B cell (primary cell): ENCODE data around the gene SEC61A1. TPM values are rescaled to one million over a fixed set of nuclear protein-coding genes. Genes with fewer than 3 reads are reported as not detected.

Experiments used
- ATAC-seq: fragments of 200-7000 bp; cut with Tn5 transposase; one replicate; pipeline ENCODE4 v1.10.0; 2021; ENCODE audit warnings: low read depth, mild to moderate bottlenecking, moderate number of reproducible peaks, moderate library complexity
- CTCF ChIA-PET: fragments of 350-600 bp; sonication (Branson Sonifier 250); formaldehyde crosslinking; loops from one replicate; lab custom pipeline; 2021; ENCODE audit warnings: antibody characterized with exemption, inconsistent platforms; lab: Charles Lee
- POLR2A ChIA-PET: fragments of 350-600 bp; sonication (Branson Sonifier 250); formaldehyde crosslinking; loops from one replicate; lab custom pipeline; 2021; ENCODE audit warnings: antibody characterized with exemption; lab: Charles Lee
- DNase-seq: peaks from one replicate; pipeline ENCODE4 v3.0.0; 2013
- H2AFZ ChIP-seq: 2 replicates; pipeline ENCODE4 v1.6.1; 2012; ENCODE audit warnings: mild to moderate bottlenecking, low read depth, low read length; ENCODE audit not compliant: insufficient read depth, poor library complexity, severe bottlenecking
- H3K27ac ChIP-seq, 2 donors: 1 replicate in 1 of 2; 2 replicates in 1 of 2; pipeline ENCODE4 v1.5.1; 2012 to 2013; ENCODE audit warnings: low read length in 2 of 2, mild to moderate bottlenecking in 2 of 2, moderate library complexity in 1 of 2
- H3K27me3 ChIP-seq, 4 experiments: fragments of 200-600 bp in 1 of 4; sonication (generic) in 1 of 4; replicated peaks in 1 of 4; 1 replicate in 2 of 4; 2 replicates in 2 of 4; pipeline versions ENCODE4 v1.6.1 to v1.7.0; 2013 to 2016; ENCODE audit warnings: low read length in 3 of 4, mild to moderate bottlenecking in 2 of 4, mixed read lengths in 1 of 4, moderate library complexity in 1 of 4; ENCODE audit not compliant: insufficient read depth in 4 of 4, control insufficient read depth in 3 of 4; ENCODE audit errors: control extremely low read depth in 1 of 4
- H3K36me3 ChIP-seq, 2 experiments: replicated peaks in 1 of 2; 1 replicate in 1 of 2; 2 replicates in 1 of 2; pipeline versions ENCODE4 v1.6.1 to v1.7.1; 2013; ENCODE audit warnings: low read length in 1 of 2; ENCODE audit not compliant: insufficient read depth in 2 of 2, control insufficient read depth in 1 of 2; ENCODE audit errors: control extremely low read depth in 1 of 2, extremely low read depth in 1 of 2
- H3K4me1 ChIP-seq, 2 donors: fragments of 200-600 bp in 1 of 2; sonication (generic) in 1 of 2; 1 replicate in 1 of 2; 2 replicates in 1 of 2; pipeline versions ENCODE4 v1.5.1 to v1.6.1; 2013 to 2017; ENCODE audit warnings: low read length in 2 of 2; ENCODE audit not compliant: control insufficient read depth in 2 of 2, insufficient read depth in 2 of 2
- H3K4me2 ChIP-seq: replicated peaks from 2 replicates; pipeline ENCODE3; 2012; ENCODE audit warnings: mild to moderate bottlenecking, low read depth, low read length; ENCODE audit not compliant: poor library complexity, severe bottlenecking
- H3K4me3 ChIP-seq, 5 experiments: fragments of 200-600 bp in 1 of 5; sonication (generic) in 1 of 5; 1 replicate in 3 of 5; 2 replicates in 2 of 5; pipeline versions ENCODE4 v1.5.1 to v1.7.0; 2011 to 2016; ENCODE audit warnings: low read length in 4 of 5, mild to moderate bottlenecking in 4 of 5, low read depth in 2 of 5, control low read depth in 1 of 5, moderate library complexity in 1 of 5; ENCODE audit not compliant: insufficient read depth in 1 of 5; ENCODE audit errors: control extremely low read depth in 1 of 5, extremely low read depth in 1 of 5
- H3K79me2 ChIP-seq: fragments of 200-600 bp; sonication (generic); one replicate; pipeline ENCODE4 v1.6.0; 2016; ENCODE audit warnings: low read length; ENCODE audit not compliant: control insufficient read depth, insufficient read depth
- H3K9ac ChIP-seq: fragments of 200-600 bp; sonication (generic); 2 replicates; pipeline ENCODE4 v1.6.1; 2017; ENCODE audit warnings: mild to moderate bottlenecking, low read length, moderate library complexity
- H3K9me3 ChIP-seq, 3 donors: one replicate each; pipeline versions ENCODE4 v1.6.1 to v1.7.1; 2013; ENCODE audit warnings: low read length in 2 of 3; ENCODE audit not compliant: control insufficient read depth in 2 of 3, insufficient read depth in 1 of 3; ENCODE audit errors: control extremely low read depth in 1 of 3
- H4K20me1 ChIP-seq: 2 replicates; pipeline ENCODE4 v1.6.0; 2012; ENCODE audit warnings: mild to moderate bottlenecking, low read length; ENCODE audit not compliant: insufficient read depth, control insufficient read depth, poor library complexity, severe bottlenecking
- H3K27ac Mint-ChIP-seq: one replicate; pipeline ENCODE4 v1.8.0; 2021; ENCODE audit warnings: mixed read lengths
- H3K27me3 Mint-ChIP-seq: one replicate; pipeline ENCODE4 v1.8.0; 2021; ENCODE audit warnings: mixed read lengths
- H3K4me1 Mint-ChIP-seq: one replicate; pipeline ENCODE4 v1.8.0; 2021; ENCODE audit warnings: mixed read lengths
- H3K4me3 Mint-ChIP-seq: one replicate; pipeline ENCODE4 v1.8.0; 2021; ENCODE audit warnings: mixed read lengths
- H3K9me3 Mint-ChIP-seq: one replicate; pipeline ENCODE4 v1.8.0; 2022; ENCODE audit warnings: mixed read lengths; ENCODE audit not compliant: insufficient read depth
- EZH2 ChIP-seq: IDR thresholded peaks from 2 replicates; pipeline ENCODE4 v1.6.1; 2012; ENCODE audit warnings: borderline replicate concordance, low read depth, mild to moderate bottlenecking, moderate library complexity, low read length; ENCODE audit not compliant: insufficient read depth, poor library complexity, severe bottlenecking
- WGBS: methylation state at CpG from one replicate; pipeline ENCODE4 v1.1.5; 2013; ENCODE audit warnings: missing lambda C conversion rate; ENCODE audit not compliant: insufficient coverage; 5-methylcytosine and 5-hydroxymethylcytosine counted together
- intact Hi-C: fragments of 100-400 bp; cut with micrococcal nuclease; formaldehyde crosslinking; loops from one replicate; pipeline ENCODE4 v1.10.0; 2022
- polyA plus RNA-seq: library from polyadenylated mRNA; depleted of rRNA; stranded (reverse); fragments of >200 nt; gene quantifications from 2 replicates; pipeline ENCODE4 v1.2.3, GENCODE V29; 2012
- total RNA-seq, 2 donors: library from RNA; stranded (reverse); fragments of 120-200 nt in 1 of 2; gene quantifications; 1 replicate in 1 of 2; 2 replicates in 1 of 2; pipeline versions ENCODE4 v1.2.3 to v1.2.4, GENCODE V29; 2013 to 2022
- TF ChIP-seq, protein P1 (sequence below): fragments of 200-600 bp; IDR thresholded peaks from one replicate; pipeline ENCODE4 v1.8.0; 2022; ENCODE audit warnings: antibody characterized with exemption, mild to moderate bottlenecking

The SEC61A1 gene
- total and polyA plus RNA-seq, 2 donors (not counting 1 experiment from before 2014, with no cell fraction given): 48.4 to 79.4 TPM

DNA sequence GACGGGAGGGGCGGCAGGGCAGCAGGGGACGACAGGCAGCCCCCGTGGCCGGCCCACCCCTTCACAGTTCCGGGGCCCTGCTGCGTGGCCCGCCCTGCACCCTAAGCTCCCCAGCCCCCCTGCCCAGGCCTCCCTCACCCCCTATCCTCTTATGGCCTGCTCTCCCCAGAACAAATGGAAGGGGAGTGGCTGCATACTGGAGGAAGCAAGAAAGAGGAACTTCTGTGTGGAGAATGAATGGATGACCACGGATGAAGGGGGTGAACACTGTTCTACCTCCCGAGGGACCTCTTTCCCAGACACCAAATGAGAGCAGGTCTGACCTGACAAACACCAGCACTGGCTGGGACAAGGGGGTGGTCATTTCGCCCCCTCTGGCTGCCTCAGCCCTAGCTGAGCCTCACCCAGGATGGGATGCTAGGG, 25.0 kb downstream of the SEC61A1 start:
- Histone ChIP-seq H4K20me1 (peaks cover 5% of the 10 kb centered on the region), H3K4me3 (peak overlapping the region in 4 of 5 experiments; percentile 29 to 65 (median 62)), H3K9me3 (peaks cover 0 to 3% (median 0%) of the 10 kb centered on the region in 3 donors), H3K9ac (peak overlapping the region; percentile 72), H3K36me3 (peaks cover 0 to 19% of the 10 kb centered on the region in 2 experiments), H3K4me1 (peaks cover 17 to 26% of the 10 kb centered on the region in 2 donors), H3K79me2 (no peaks in the 10 kb centered on the region), H3K27me3 (peaks cover 0 to 8% (median 1%) of the 10 kb centered on the region in 4 experiments), H3K27ac (no peak overlapping the region), H2AFZ (peak overlapping the region; percentile 69), H3K4me2 (peak overlapping the region; percentile 97)
- intact Hi-C loops: loop anchor here (2.0 kb wide), 1 partner anchor 76 kb away; the partner anchor contains the start of gene EEFSEC
- peak overlapping the region; percentile 78 for H3K4me3 Mint-ChIP-seq
- WGBS: 5% methylated on average over 8 of the region's 11 CpGs
- peak; percentile 29 for ATAC-seq
- no peaks in the 10 kb centered on the region for H3K27me3 Mint-ChIP-seq
- H3K4me1 Mint-ChIP-seq: peaks cover 17% of the 10 kb centered on the region
- CTCF ChIA-PET: interaction anchor here (0.7 to 1.0 kb wide), 2 partner anchors 9 to 718 kb away, joined by 3 read pairs; no protein-coding TSS in a partner anchor
- H3K9me3 Mint-ChIP-seq: no peaks in the 10 kb centered on the region
- TF ChIP-seq, protein P1, sequence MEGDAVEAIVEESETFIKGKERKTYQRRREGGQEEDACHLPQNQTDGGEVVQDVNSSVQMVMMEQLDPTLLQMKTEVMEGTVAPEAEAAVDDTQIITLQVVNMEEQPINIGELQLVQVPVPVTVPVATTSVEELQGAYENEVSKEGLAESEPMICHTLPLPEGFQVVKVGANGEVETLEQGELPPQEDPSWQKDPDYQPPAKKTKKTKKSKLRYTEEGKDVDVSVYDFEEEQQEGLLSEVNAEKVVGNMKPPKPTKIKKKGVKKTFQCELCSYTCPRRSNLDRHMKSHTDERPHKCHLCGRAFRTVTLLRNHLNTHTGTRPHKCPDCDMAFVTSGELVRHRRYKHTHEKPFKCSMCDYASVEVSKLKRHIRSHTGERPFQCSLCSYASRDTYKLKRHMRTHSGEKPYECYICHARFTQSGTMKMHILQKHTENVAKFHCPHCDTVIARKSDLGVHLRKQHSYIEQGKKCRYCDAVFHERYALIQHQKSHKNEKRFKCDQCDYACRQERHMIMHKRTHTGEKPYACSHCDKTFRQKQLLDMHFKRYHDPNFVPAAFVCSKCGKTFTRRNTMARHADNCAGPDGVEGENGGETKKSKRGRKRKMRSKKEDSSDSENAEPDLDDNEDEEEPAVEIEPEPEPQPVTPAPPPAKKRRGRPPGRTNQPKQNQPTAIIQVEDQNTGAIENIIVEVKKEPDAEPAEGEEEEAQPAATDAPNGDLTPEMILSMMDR: no peak
- POLR2A ChIA-PET: no interaction called here
- peak overlapping the region; percentile 37 for H3K27ac Mint-ChIP-seq
- peak; percentile 65 for DNase-seq

DNA sequence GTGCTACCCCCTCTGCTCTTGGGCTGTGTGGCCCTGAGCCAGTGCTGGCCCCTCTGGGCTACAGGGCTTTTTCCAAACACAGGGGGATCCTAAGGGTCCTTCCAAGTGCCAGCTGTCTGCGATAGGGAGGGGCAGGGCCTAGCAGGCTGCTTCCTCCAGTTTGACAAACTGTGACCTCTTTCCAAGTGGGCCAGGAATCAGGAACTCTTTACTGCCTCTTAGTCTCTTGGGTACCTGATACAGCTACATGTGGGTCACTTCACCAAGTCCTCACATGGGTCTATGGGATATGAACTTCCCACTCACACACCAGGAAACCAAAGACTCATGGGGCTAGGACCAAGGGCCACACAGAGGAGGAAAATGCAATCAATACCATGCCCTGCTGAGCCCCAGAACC, 25.4 kb downstream of the SEC61A1 start:
- H3K9ac ChIP-seq: no peak overlapping the region
- Mint-ChIP-seq H3K9me3 (no peaks in the 10 kb centered on the region), H3K27me3 (no peaks in the 10 kb centered on the region), H3K4me3 (peak overlapping the region; percentile 78), H3K27ac (no peak overlapping the region), H3K4me1 (peaks cover 17% of the 10 kb centered on the region)
- peaks cover 17 to 26% of the 10 kb centered on the region in 2 donors for H3K4me1 ChIP-seq
- no CpG with 5 or more reads among the region's 1 CpG for WGBS
- intact Hi-C loops: loop anchor here (2.0 kb wide), 1 partner anchor 75 kb away; the partner anchor contains the start of gene EEFSEC
- CTCF ChIA-PET: interaction anchor here (1.0 kb wide), 1 partner anchor 9 kb away, joined by 3 read pairs; no protein-coding TSS in a partner anchor
- peaks cover 0 to 19% of the 10 kb centered on the region in 2 experiments for H3K36me3 ChIP-seq
- DNase-seq (no peak), ATAC-seq (no peak)
- H3K27ac ChIP-seq: no peak overlapping the region
- no peak overlapping the region for H2AFZ ChIP-seq
- peaks cover under 1% of the 10 kb centered on the region for H4K20me1 ChIP-seq
- POLR2A ChIA-PET: no interaction called here
- H3K9me3 ChIP-seq: peaks cover 0 to 3% (median 0%) of the 10 kb centered on the region in 3 donors
- H3K4me3 ChIP-seq: no peak overlapping the region
- H3K79me2 ChIP-seq: no peaks in the 10 kb centered on the region
- TF ChIP-seq, protein P1: no peak
- no peak for TF ChIP-seq EZH2
- H3K4me2 ChIP-seq: peak overlapping the region; percentile 97
- peaks cover 0 to 8% (median 1%) of the 10 kb centered on the region in 4 experiments for H3K27me3 ChIP-seq
